Transverse colon (tissue), 4 donors: ENCODE data around the gene KATNA1. TPM values are rescaled to one million over a fixed set of nuclear protein-coding genes. Genes with fewer than 3 reads are reported as not detected.

Experiments
- DNase-seq: peaks from one replicate; pipeline ENCODE4 v3.0.0-alpha.2; 2019
- H3K27ac ChIP-seq, 4 donors: fragments of 200-600 bp; sonication (generic); 2 replicates each; pipeline ENCODE4 v1.5.1; 2016 to 2018; ENCODE audit warnings: inconsistent platforms in 4 of 4
- H3K27me3 ChIP-seq: fragments of 200-600 bp; sonication (generic); 2 replicates; pipeline ENCODE4 v1.5.1; 2017; ENCODE audit warnings: inconsistent platforms
- H3K36me3 ChIP-seq, 4 donors: fragments of 200-600 bp; sonication (generic); 2 replicates each; pipeline ENCODE4 v1.5.1; 2017 to 2019; ENCODE audit warnings: inconsistent platforms in 4 of 4
- H3K4me1 ChIP-seq, 4 donors: fragments of 200-600 bp; sonication (generic); 2 replicates each; pipeline ENCODE4 v1.5.1; 2017 to 2020; ENCODE audit warnings: inconsistent platforms in 4 of 4
- H3K4me3 ChIP-seq, 4 donors: fragments of 200-600 bp; sonication (generic); 1 replicate in 1 of 4; 2 replicates in 3 of 4; pipeline versions ENCODE4 v1.5.1 to v1.6.1; 2017 to 2019; ENCODE audit warnings: inconsistent platforms in 4 of 4
- H3K9me3 ChIP-seq, 2 donors: fragments of 200-600 bp; sonication (generic); 2 replicates each; pipeline ENCODE4 v1.5.1; 2017 to 2019; ENCODE audit warnings: inconsistent platforms in 2 of 2
- EP300 ChIP-seq: sonication (generic); formaldehyde crosslinking; IDR thresholded peaks from one replicate; pipeline ENCODE4 v1.6.1; 2017; ENCODE audit warnings: antibody characterized with exemption, low read depth
- POLR2A ChIP-seq: fragments of 450-650 bp; IDR thresholded peaks from one replicate; pipeline ENCODE4 v1.6.1; 2016; ENCODE audit warnings: antibody characterized with exemption, mild to moderate bottlenecking, moderate library complexity
- POLR2AphosphoS5 ChIP-seq, 3 donors: sonication (generic); formaldehyde crosslinking; IDR thresholded peaks; one replicate each; pipeline ENCODE4 v1.6.1; 2016; ENCODE audit warnings: antibody characterized with exemption in 3 of 3
- WGBS, 2 donors: methylation state at CpG; one replicate each; pipeline ENCODE4 v1.1.5; 2018; ENCODE audit warnings: low coverage in 1 of 2; 5-methylcytosine and 5-hydroxymethylcytosine counted together
- in situ Hi-C, 4 donors: fragments of 200-750 bp; cut with MboI; loops; one replicate each; pipeline versions ENCODE4 v1.15.0 to v1.15.1; 2017; ENCODE audit warnings: low sequenced_read_pairs in 3 of 4, low pct_ligation_motif_present in 1 of 4, low pct_unique_long_range_greater_than_20kb in 1 of 4
- intact Hi-C: fragments of 100-400 bp; cut with DNase I; formaldehyde crosslinking; loops from one replicate; pipeline ENCODE4 v1.15.1; 2023; ENCODE audit warnings: low total_unique reads
- total RNA-seq, 4 donors: library from RNA; depleted of rRNA; stranded (reverse); fragments of >200 nt; gene quantifications; one replicate each; pipeline ENCODE4 v1.1.0, GENCODE V29; 2016
- TF ChIP-seq, protein P1 (sequence below), 5 experiments: fragments of 200-600 bp in 3 of 5; fragments of 450-650 bp in 2 of 5; sonication (generic) in 3 of 5; IDR thresholded peaks; 1 replicate in 2 of 5; 2 replicates in 3 of 5; pipeline ENCODE4 v1.5.1; 2016 to 2017; ENCODE audit warnings: antibody characterized with exemption in 5 of 5, inconsistent platforms in 3 of 5, mild to moderate bottlenecking in 2 of 5, moderate library complexity in 1 of 5

KATNA1 gene
- 10 to 100 TPM in 3 of 4 donors, 1 to 10 TPM in 1; 2.4 to 16.5 (median 12.2) TPM for total RNA-seq

DNA sequence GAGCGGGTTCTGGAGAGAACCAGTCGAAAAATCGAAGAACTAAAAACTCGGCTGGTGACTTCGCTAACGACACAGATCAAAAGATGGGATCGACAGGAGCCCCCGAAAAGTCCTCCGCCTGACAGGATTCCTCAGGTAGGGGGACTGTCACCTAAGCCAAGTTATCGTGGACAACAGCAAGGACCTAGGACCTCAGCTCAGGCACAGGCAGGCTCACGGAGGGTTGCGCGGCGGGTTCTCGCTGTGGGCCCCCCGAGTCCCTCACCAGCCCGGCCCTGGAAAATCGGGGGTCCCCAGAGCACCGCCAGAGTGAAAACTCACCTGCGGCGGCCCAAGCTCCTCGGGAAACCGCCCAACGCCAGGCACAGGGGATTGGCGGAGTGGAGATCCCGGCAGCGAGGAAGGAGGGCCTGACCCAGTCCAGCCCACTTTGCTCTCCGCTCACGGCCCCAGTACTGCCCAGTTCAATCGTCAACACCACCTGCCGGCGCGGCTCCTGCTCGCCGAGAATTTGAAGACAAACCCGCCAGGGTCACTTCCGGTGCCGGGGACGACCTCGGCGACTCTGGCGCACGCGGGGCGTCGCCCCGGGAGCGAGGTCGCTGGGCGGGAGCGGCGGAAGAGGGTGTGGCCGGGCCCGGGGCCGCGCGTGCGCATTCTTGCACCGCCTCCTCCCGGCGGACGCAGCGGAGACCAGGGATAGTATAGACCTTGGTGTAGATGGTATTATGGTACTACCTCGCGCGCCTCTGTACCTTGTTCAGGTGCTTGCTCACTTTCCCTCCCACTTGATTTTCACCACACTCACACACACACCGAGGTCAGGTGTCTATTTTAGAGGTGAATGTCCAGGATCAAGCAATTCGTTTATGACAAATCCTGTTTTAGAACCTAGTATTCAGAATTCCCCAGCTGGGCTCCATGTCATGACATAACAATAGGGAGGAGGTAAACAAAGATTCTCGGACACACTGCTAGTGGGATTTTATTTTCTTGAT lies at the start of gene KATNA1:
Gene KATNA1 (minus strand): TSS at position 567 of the 998 bp plus-strand sequence. CDS start 10,167 bp downstream, outside the sequence.
- DNase-seq: peak; percentile 94
- H3K27ac ChIP-seq: peak within 1 kb of the TSS; percentile 86 to 93 (median 91)
- TF ChIP-seq EP300 (no peak), POLR2A (peak; percentile 88), POLR2AphosphoS5 (IDR thresholded peaks at IDR 0.05) (peak; percentile 92 to 97 (median 94))
- TF ChIP-seq, protein P1, sequence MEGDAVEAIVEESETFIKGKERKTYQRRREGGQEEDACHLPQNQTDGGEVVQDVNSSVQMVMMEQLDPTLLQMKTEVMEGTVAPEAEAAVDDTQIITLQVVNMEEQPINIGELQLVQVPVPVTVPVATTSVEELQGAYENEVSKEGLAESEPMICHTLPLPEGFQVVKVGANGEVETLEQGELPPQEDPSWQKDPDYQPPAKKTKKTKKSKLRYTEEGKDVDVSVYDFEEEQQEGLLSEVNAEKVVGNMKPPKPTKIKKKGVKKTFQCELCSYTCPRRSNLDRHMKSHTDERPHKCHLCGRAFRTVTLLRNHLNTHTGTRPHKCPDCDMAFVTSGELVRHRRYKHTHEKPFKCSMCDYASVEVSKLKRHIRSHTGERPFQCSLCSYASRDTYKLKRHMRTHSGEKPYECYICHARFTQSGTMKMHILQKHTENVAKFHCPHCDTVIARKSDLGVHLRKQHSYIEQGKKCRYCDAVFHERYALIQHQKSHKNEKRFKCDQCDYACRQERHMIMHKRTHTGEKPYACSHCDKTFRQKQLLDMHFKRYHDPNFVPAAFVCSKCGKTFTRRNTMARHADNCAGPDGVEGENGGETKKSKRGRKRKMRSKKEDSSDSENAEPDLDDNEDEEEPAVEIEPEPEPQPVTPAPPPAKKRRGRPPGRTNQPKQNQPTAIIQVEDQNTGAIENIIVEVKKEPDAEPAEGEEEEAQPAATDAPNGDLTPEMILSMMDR (IDR thresholded peaks at IDR 0.05): peak in 2 of 5 experiments; percentile 9 to 37
- no peaks in the 10 kb centered on the region for H3K9me3 ChIP-seq
- H3K4me3 ChIP-seq: peak within 1 kb of the TSS; percentile 57 to 98 (median 76)
- WGBS, 2 donors: 0 to 1% methylated on average over 8 to 60 of the region's 69 CpGs
- no peaks in the 10 kb centered on the region for H3K27me3 ChIP-seq
- H3K4me1 ChIP-seq: peaks cover 5 to 21% (median 11%) of the 10 kb centered on the region in 4 donors
- no peaks in the 10 kb centered on the region for H3K36me3 ChIP-seq
- intact Hi-C loops (no loop called here), in situ Hi-C loops (no loop called here)

DNA sequence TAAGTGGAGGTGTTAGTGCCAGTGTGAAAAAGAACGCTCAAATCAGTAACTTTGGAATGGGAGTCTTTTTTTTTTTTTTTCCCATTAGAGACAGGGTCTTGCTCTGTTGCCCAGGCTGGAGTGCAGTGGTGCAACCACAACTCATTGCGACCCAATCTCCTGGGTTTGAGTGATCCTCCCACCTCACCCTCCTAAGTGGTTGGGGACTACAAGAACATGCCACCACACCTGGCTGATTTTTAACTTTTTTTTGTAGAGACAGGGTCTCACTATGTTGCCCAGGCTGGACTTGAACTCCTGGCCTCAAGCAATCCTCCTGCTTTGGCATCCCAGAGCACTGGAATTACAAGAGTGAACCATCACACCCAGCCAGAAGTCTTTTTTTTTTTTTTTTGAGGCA lies 49.7 kb upstream of the KATNA1 start:
- 94 to 96% methylated on average over 2 of the region's 2 CpGs for WGBS, 2 donors
- H3K27me3 ChIP-seq: no peaks in the 10 kb centered on the region
- intact Hi-C loops: no loop called here
- H3K36me3 ChIP-seq: peaks cover 0 to 19% (median 2%) of the 10 kb centered on the region in 4 donors
- TF ChIP-seq, protein P1 (IDR thresholded peaks at IDR 0.05): no peak
- no peak for TF ChIP-seq POLR2A
- TF ChIP-seq POLR2AphosphoS5 (IDR thresholded peaks at IDR 0.05): no peak
- TF ChIP-seq EP300: no peak
- in situ Hi-C loops: no loop called here
- no peak overlapping the region for H3K4me3 ChIP-seq
- DNase-seq: no peak
- no peaks in the 10 kb centered on the region for H3K9me3 ChIP-seq
- H3K27ac ChIP-seq: no peak overlapping the region
- H3K4me1 ChIP-seq: peaks cover 0 to 11% (median 0%) of the 10 kb centered on the region in 4 donors

DNA sequence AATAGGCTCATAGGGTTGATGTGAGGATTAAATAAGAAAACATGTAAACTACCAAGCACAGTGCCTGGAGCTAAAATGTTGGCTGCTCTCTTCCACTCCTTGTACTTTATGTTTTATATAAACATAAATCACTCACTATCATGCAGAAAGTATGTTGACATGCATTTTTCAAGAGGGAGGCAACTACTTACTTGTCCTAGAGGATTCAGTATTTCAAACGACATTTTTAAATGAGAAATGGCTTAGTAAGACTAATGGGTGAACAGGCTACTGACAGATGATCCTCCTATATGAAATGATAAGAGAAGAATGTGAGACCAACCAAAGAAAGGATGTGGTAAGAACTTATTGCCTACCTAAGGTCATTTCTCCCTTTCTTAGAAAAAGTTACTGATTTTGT lies 48.4 kb upstream of the KATNA1 start:
- H3K9me3 ChIP-seq: no peaks in the 10 kb centered on the region
- peaks cover 0 to 10% (median 0%) of the 10 kb centered on the region in 4 donors for H3K4me1 ChIP-seq
- in situ Hi-C loops: no loop called here
- no peak overlapping the region for H3K4me3 ChIP-seq
- no peak for DNase-seq
- H3K27me3 ChIP-seq: no peaks in the 10 kb centered on the region
- H3K36me3 ChIP-seq: peaks cover 0 to 24% (median 2%) of the 10 kb centered on the region in 4 donors
- no peak for TF ChIP-seq POLR2AphosphoS5 (IDR thresholded peaks at IDR 0.05)
- WGBS, 2 donors: 50 to 57% methylated on average over 1 of the region's 1 CpG
- no peak overlapping the region for H3K27ac ChIP-seq
- intact Hi-C loops: no loop called here

DNA sequence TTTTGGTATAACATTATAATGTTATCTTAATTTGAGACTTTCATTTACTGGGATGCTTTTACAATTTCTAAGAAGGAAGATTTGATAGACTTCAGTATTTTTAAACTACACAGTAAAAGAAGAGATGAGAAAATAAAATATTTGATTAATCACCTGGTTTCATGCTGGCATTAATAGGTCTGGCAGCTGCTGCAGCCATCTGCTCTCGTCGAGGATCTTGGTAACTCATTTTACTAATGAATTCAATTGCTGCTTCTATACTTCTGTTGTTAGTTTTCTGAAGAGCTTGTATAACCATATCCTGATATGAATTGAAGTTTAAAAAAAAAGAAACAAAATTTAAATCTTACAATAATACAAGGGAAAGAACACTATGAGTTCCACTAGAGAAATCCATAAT lies 46.4 kb upstream of the KATNA1 start:
- H3K27ac ChIP-seq: no peak overlapping the region
- TF ChIP-seq POLR2A (no peak), EP300 (no peak), POLR2AphosphoS5 (IDR thresholded peaks at IDR 0.05) (no peak)
- TF ChIP-seq, protein P1 (IDR thresholded peaks at IDR 0.05): no peak
- WGBS, 2 donors: 84 to 88% methylated on average over 2 of the region's 2 CpGs
- H3K27me3 ChIP-seq: no peaks in the 10 kb centered on the region
- H3K36me3 ChIP-seq: peaks cover 0 to 17% (median 0%) of the 10 kb centered on the region in 4 donors
- intact Hi-C loops (no loop called here), in situ Hi-C loops (no loop called here)
- peaks cover 0 to 4% (median 0%) of the 10 kb centered on the region in 4 donors for H3K4me1 ChIP-seq
- no peaks in the 10 kb centered on the region for H3K9me3 ChIP-seq
- DNase-seq: no peak
- H3K4me3 ChIP-seq: no peak overlapping the region
